HG02642 (cell line): ENCODE measurements around the gene RGS21.

ENCODE experiments used
- ATAC-seq: cut with Tn5 transposase; IDR thresholded peaks from one replicate; pipeline ENCODE4 v1.9.1; 2021; ENCODE audit warnings: mild to moderate bottlenecking; ENCODE audit not compliant: unreplicated experiment, poor library complexity

Gene RGS21

GRCh38 chr1:192376374-192376773, 59.6 kb downstream of the RGS21 start:
- no peak for ATAC-seq

- no peak for ATAC-seq
Observed at GRCh38 chr1:192378276-192378675, 61.5 kb downstream of the RGS21 start.

DNA sequence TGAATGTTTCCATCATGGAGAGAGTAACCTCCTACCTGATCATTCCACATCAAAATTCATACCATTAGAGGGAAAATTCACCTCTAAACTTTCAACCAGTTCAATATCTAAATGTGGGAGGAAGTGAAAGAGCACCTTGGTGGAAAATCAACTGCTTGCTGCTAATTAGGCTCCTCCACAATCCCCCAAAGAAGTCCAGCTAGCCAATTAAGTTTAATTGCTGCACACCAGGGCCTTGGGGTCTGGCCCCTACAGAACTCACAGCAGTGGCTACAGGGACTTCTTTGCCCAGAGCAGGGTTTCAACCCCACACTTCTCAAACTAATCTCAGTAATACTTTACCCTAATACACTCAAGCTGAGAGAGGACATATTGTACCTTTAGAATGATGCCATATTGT, 62.1 kb downstream of the RGS21 start:
- no peak for ATAC-seq

DNA sequence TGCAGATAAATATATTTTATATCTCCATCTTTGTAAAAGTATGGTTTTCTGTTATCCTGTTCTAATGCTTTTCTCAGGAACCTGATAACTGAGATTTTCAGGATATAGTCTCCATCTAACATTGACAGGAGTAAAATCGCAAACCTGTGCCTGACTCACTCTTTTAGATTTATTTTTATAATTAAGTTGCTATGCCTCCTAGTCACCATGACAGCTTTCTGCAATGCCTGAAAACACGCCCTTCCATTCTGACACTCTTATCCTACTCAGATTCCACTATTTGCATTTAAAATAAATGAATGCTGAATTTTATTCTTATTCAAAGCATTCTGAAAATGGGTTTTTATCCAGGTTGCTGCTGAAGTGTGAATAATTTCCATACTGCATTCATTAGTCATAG, 62.8 kb downstream of the RGS21 start:
- no peak for ATAC-seq

GRCh38 chr1:192382758-192383157, 66.0 kb downstream of the RGS21 start:
- no peak for ATAC-seq

- ATAC-seq: no peak
Observed at GRCh38 chr1:192386051-192386650, 69.4 kb downstream of the RGS21 start.

- no peak for ATAC-seq
Observed at GRCh38 chr1:192395211-192395610, 78.4 kb downstream of the RGS21 start.

DNA sequence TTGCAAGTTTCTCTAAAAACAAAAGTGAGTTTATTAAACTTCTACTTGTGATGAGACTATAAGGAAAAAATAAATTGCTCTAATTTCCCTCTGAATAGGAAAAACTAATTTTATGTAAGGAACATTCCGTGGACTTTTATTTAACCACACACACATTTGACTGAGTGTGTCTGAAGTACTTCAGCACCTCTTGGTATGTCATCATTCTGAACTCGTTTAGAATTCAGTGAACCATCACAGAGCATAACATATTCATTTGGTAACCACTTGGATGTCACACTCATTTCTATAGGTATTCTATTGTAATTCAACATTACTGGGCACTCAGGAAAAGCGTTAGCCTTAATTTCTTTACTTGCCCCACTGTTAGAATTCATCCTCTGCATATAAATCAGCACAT, 79.1 kb downstream of the RGS21 start:
- no peak for ATAC-seq

- ATAC-seq: no peak
Observed at GRCh38 chr1:192399161-192399560, 82.4 kb downstream of the RGS21 start.

DNA sequence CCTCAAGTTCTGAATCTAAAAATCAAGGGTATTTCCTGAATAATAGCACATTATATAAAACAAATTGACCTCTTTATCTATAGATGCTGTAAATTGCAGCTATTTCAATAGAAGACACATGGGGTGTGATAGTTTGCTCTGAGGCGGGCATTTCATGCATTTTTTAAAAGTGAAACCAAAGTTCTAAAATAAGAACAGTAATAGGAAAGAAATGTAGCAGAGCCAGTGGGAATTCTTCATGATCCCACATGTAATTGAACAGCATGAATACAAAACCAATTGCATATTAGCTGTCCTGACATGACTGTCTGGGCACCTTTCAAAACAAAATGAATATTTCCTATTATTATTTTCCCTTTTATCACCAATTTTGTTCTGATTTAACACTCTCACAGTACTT, 85.0 kb downstream of the RGS21 start:
- ATAC-seq: no peak

DNA sequence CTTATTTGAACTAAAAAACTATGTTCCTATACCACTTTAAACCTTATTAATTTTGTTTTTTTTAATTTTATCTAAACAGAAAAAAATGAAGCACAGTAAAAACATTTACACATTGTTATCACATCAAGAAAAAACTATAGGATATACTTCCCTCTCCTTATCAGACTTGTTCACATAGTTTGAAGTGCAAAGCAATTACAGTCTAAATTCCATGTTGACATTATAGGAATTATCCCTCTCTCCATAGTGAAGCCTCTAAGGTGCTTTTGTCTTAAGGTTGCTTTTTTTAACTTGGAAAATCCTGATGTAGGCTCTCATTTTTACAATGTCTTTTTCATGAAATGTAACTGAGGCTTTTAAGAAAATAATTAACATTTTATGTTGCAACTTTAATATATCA, 85.8 kb downstream of the RGS21 start:
- ATAC-seq: no peak

- no peak for ATAC-seq
Observed at GRCh38 chr1:192407206-192407605, 90.4 kb downstream of the RGS21 start.
